Endothelial cell of umbilical vein (primary cell): ENCODE measurements around the gene PDK2. TPM values are rescaled to one million over a fixed set of nuclear protein-coding genes. Genes with fewer than 3 reads are reported as not detected.

Experiments
- BruUV-seq: library from RNA; stranded (reverse); fragments of 400-500 nt; replicated peaks from 2 replicates; lab custom pipeline; 2021; lab: Mats Ljungman, UMichigan
- CTCF ChIA-PET: fragments of 300-600, 350-600 bp; sonication (Branson Sonifier 250); formaldehyde crosslinking; loops from one replicate; lab custom pipeline; 2021; ENCODE audit warnings: antibody characterized with exemption, inconsistent platforms; lab: Charles Lee
- POLR2A ChIA-PET: fragments of 300-600, 350-600 bp; sonication (Branson Sonifier 250); formaldehyde crosslinking; loops from one replicate; lab custom pipeline; 2021; ENCODE audit warnings: antibody characterized with exemption, inconsistent platforms; lab: Charles Lee
- DNase-seq: peaks from one replicate; pipeline ENCODE4 v3.0.0-alpha.2; 2011; ENCODE audit warnings: low read depth, low spot score
- FAIRE-seq: peaks from 2 replicates; lab custom pipeline; 2011; peaks lifted over from hg19 to GRCh38; lab: Jason Lieb, UNC
- H2AFZ ChIP-seq: 2 replicates; pipeline ENCODE4 v1.6.0; 2012; ENCODE audit warnings: low read depth, low read length, control low read depth, inconsistent platforms
- H3K27ac ChIP-seq: 2 replicates; pipeline ENCODE4 v1.5.1; 2011; ENCODE audit warnings: low read depth, mild to moderate bottlenecking, control low read depth, low read length, moderate library complexity; ENCODE audit not compliant: insufficient read depth
- H3K27me3 ChIP-seq, 2 experiments: 2 replicates each; pipeline versions ENCODE4 v1.6.0 to v1.6.1; 2011; ENCODE audit warnings: low read length in 2 of 2, mixed read lengths in 1 of 2; ENCODE audit not compliant: control insufficient read depth in 2 of 2, insufficient read depth in 2 of 2
- H3K36me3 ChIP-seq, 2 experiments: 2 replicates in 1 of 2; 3 replicates in 1 of 2; pipeline ENCODE4 v1.5.1; 2011; ENCODE audit warnings: low read length in 2 of 2, mild to moderate bottlenecking in 1 of 2, moderate library complexity in 1 of 2; ENCODE audit not compliant: control insufficient read depth in 2 of 2, insufficient read depth in 2 of 2; ENCODE audit errors: extremely low read depth in 1 of 2
- H3K4me1 ChIP-seq: 3 replicates; pipeline ENCODE4 v1.5.1; 2011; ENCODE audit warnings: mild to moderate bottlenecking, low read length; ENCODE audit not compliant: control insufficient read depth, insufficient read depth; ENCODE audit errors: extremely low read depth
- H3K4me2 ChIP-seq: 2 replicates; pipeline ENCODE4 v1.6.1; 2011; ENCODE audit warnings: low read length, control low read depth, mixed read lengths; ENCODE audit not compliant: insufficient read depth
- H3K4me3 ChIP-seq, 3 experiments: fragments of 200-600 bp in 1 of 3; sonication (generic), shearing (Covaris generic) in 1 of 3; replicated peaks in 1 of 3; 2 replicates each; pipeline ENCODE4 v1.5.1; 2011 to 2016; ENCODE audit warnings: control low read depth in 3 of 3, low read length in 3 of 3, mild to moderate bottlenecking in 2 of 3, inconsistent platforms in 1 of 3, low read depth in 1 of 3, moderate library complexity in 1 of 3; ENCODE audit not compliant: insufficient read depth in 1 of 3
- H3K79me2 ChIP-seq: 2 replicates; pipeline ENCODE4 v1.6.0; 2012; ENCODE audit warnings: low read length, inconsistent platforms; ENCODE audit not compliant: control insufficient read depth, insufficient read depth
- H3K9ac ChIP-seq: replicated peaks from 2 replicates; pipeline ENCODE3; 2011; ENCODE audit warnings: low read length, control low read depth; ENCODE audit not compliant: insufficient read depth; ENCODE audit errors: extremely low read depth
- H3K9me1 ChIP-seq: replicated peaks from 3 replicates; pipeline ENCODE4 v1.6.0; 2011; ENCODE audit warnings: mild to moderate bottlenecking, low read length; ENCODE audit not compliant: control insufficient read depth, insufficient read depth; ENCODE audit errors: extremely low read depth
- H3K9me3 ChIP-seq: replicated peaks from 2 replicates; pipeline ENCODE4 v1.5.1; 2012; ENCODE audit warnings: low read length, inconsistent platforms; ENCODE audit not compliant: control insufficient read depth, insufficient read depth
- H4K20me1 ChIP-seq: replicated peaks from 2 replicates; pipeline ENCODE3; 2011; ENCODE audit warnings: mild to moderate bottlenecking, low read length; ENCODE audit not compliant: control insufficient read depth, insufficient read depth; ENCODE audit errors: extremely low read depth
- EZH2 ChIP-seq: IDR thresholded peaks from 2 replicates; pipeline ENCODE4 v1.6.1; 2012; ENCODE audit warnings: borderline replicate concordance, low read depth, mild to moderate bottlenecking, moderate library complexity, low read length, inconsistent platforms; ENCODE audit not compliant: severe bottlenecking
- FOS ChIP-seq: IDR thresholded peaks from 2 replicates; pipeline ENCODE4 v1.6.1; 2011; ENCODE audit warnings: mild to moderate bottlenecking, low read length, moderate library complexity, borderline replicate concordance; ENCODE audit not compliant: insufficient read depth
- GATA2 ChIP-seq: IDR thresholded peaks from 2 replicates; pipeline ENCODE4 v1.7.0; 2011; ENCODE audit warnings: low read depth, mild to moderate bottlenecking, moderate library complexity, mixed read lengths, low read length; ENCODE audit not compliant: insufficient read length, insufficient read depth
- JUN ChIP-seq: IDR thresholded peaks from 2 replicates; pipeline ENCODE4 v1.6.1; 2011; ENCODE audit warnings: borderline replicate concordance, low read depth; ENCODE audit not compliant: insufficient read length, insufficient read depth
- MYC ChIP-seq: IDR thresholded peaks from one replicate; pipeline ENCODE4 v1.6.1; 2011; ENCODE audit warnings: mild to moderate bottlenecking, low read depth, low read length
- POLR2A ChIP-seq: IDR thresholded peaks from 2 replicates; pipeline ENCODE4 v1.6.1; 2012; ENCODE audit warnings: low read depth, mild to moderate bottlenecking, control low read depth, low read length
- POLR2AphosphoS5 ChIP-seq: IDR thresholded peaks from 2 replicates; pipeline ENCODE4 v1.6.1; 2012; ENCODE audit warnings: low read depth, mild to moderate bottlenecking, control low read depth, low read length, moderate library complexity; ENCODE audit not compliant: insufficient read depth
- dilution Hi-C: fragments of 300-500 bp; cut with MboI; formaldehyde crosslinking; loops from one replicate; pipeline ENCODE4 v1.15.0; 2019; ENCODE audit warnings: low sequenced_read_pairs; ENCODE audit not compliant: extremely low pct_ligation_motif_present
- intact Hi-C: fragments of 100-400 bp; cut with micrococcal nuclease; formaldehyde crosslinking; loops from one replicate; pipeline ENCODE4 v1.10.0; 2022
- polyA plus RNA-seq, 4 experiments: library from polyadenylated mRNA; depleted of rRNA in 3 of 4; stranded (reverse) in 3 of 4; unstranded in 1 of 4; fragments of >200 nt; gene quantifications; 2 replicates each; pipeline versions ENCODE4 v1.2.1 to v1.2.3, GENCODE V29; 2011 to 2012; ENCODE audit warnings: missing spikeins in 1 of 4
- total RNA-seq: library from RNA; stranded (reverse); gene quantifications from 2 replicates; pipeline ENCODE4 v1.2.3, GENCODE V29; 2021
- TF ChIP-seq, protein P1 (sequence below): IDR thresholded peaks from 2 replicates; pipeline ENCODE4 v1.6.1; 2011; ENCODE audit not compliant: insufficient read depth, insufficient read length

PDK2 gene
- total and polyA plus RNA-seq, 2 donors (not counting 3 experiments of a cell fraction or from before 2014, with no cell fraction given), result 21.3 to 114 TPM

DNA sequence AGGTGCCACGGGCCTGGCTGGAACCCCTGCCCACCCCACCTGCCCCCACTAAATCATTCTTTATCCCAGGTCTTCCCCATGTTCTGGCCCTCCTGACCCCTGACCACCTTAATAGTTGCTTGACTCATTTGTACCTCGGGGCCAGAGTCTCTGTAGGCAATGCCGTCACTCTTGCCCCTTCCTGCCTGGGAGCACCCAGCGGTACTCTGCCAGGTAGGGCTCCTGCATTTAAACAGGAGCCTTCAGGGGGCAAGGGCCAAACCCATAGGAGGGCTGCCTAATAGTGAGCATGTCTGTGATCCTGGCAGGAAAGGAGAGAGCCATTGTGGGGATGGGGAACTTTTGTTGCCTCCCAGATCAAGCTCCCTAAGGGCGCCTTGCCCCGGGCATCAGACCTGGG, 48.1 kb upstream of the PDK2 start:
- Histone ChIP-seq H3K9ac (peak overlapping the region; percentile 35), H3K36me3 (no peaks in the 10 kb centered on the region), H3K9me1 (no peaks in the 10 kb centered on the region), H3K79me2 (no peaks in the 10 kb centered on the region), H3K27ac (peak overlapping the region; percentile 91), H4K20me1 (no peaks in the 10 kb centered on the region), H3K4me1 (peaks cover 57% of the 10 kb centered on the region), H3K4me2 (peak overlapping the region; percentile 54), H2AFZ (peak overlapping the region; percentile 83), H3K4me3 (no peak overlapping the region), H3K9me3 (no peaks in the 10 kb centered on the region), H3K27me3 (no peaks in the 10 kb centered on the region)
- intact Hi-C loops, result loop anchor here (1.0 kb wide), 1 partner anchor 8 kb away; no protein-coding TSS in a partner anchor
- ChIA-PET POLR2A (no interaction called here), CTCF (interaction anchor here (1.0 to 3.1 kb wide), 4 partner anchors 9 to 47 kb away, joined by 4 to 24 read pairs (median 6); partner anchors contain the start of gene ITGA3)
- no TSS peak for BruUV-seq
- no peak for DNase-seq
- TF ChIP-seq JUN, result no peak
- TF ChIP-seq, protein P1, sequence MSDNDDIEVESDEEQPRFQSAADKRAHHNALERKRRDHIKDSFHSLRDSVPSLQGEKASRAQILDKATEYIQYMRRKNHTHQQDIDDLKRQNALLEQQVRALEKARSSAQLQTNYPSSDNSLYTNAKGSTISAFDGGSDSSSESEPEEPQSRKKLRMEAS, result no peak
- TF ChIP-seq FOS, result no peak
- no peak for TF ChIP-seq GATA2
- no peak for TF ChIP-seq POLR2A
- no peak for TF ChIP-seq MYC
- no peak for TF ChIP-seq EZH2
- TF ChIP-seq POLR2AphosphoS5, result no peak
- dilution Hi-C loops, result no loop called here
- no peak for FAIRE-seq
